HuH-7.5 (cell line): ENCODE measurements around the gene SLC1A5.
"Not testable (repeated sequence)": the region's sequence is repeated elsewhere in the genome, so short reads cannot be mapped to it uniquely, and the experiment has no call there.

ENCODE experiments used
- DNase-seq: peaks from one replicate; pipeline ENCODE4 v3.0.0; 2011; ENCODE audit warnings: low spot score

Gene SLC1A5

DNA sequence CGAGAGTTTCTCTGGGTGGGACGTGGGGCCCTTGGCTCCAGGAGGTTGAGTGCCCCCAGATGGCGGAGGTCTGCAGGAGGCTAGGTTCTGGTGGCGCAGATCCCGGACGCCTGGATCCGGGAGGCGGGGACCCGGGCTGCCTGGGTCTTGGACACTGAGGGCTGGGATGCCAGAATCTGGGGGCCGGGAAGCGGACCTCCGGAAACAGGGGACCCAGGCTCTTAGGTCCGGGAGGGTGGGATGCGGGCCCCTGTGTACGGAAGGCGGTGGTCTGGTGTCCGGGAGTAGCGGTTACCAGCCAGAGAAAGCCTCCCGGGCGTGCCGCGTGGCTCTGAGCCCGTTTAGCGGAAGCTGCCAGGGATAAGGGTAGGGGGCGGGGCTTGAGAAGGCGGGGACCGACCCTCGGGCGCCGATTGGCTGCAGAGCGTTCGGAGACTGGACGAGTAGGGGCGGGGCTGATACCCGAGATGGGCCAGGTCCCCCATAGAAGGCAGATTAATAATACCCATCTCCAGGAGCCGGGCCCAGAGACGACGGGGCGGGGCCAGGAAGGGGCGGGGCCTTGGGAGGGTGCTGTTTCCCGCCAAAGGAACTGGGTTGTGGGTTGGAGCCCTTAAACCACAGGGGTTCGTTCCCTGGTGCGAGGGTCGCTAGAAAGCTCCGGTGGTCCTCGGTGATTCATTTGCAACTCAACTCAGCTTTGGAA is at the start of gene SLC1A5:
Gene SLC1A5, minus strand, starts transcription at position 333 of the 706 bp plus-strand sequence. CDS start 629 bp downstream, outside the sequence.
- peak; percentile 97 for DNase-seq

GRCh38 chr19:46838160-46838559 is 49.8 kb upstream of the SLC1A5 start:
- no peak for DNase-seq

GRCh38 chr19:46834984-46835383 is 46.6 kb upstream of the SLC1A5 start:
- no peak for DNase-seq

DNA sequence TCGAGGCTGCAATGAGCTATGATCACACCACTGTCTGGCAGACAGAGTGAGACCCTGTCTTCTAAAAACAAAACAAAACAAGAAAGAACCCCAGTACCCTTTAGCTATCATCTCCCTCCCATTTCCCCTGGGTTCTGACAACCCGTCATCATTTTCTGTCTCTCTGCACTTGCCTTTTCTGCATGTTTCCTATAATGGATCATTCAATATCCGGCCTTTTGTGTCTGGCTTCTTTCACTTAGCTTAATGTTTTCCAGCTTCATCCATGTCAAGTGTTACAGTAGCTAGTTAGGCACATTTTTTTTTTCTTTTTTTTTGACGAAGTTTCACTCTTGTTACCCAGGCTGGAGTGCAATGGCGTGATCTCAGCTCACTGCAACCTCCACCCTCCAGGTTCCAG is 45.7 kb upstream of the SLC1A5 start:
- DNase-seq: no peak

GRCh38 chr19:46830864-46831263 is 42.5 kb upstream of the SLC1A5 start:
- DNase-seq: no peak

DNA sequence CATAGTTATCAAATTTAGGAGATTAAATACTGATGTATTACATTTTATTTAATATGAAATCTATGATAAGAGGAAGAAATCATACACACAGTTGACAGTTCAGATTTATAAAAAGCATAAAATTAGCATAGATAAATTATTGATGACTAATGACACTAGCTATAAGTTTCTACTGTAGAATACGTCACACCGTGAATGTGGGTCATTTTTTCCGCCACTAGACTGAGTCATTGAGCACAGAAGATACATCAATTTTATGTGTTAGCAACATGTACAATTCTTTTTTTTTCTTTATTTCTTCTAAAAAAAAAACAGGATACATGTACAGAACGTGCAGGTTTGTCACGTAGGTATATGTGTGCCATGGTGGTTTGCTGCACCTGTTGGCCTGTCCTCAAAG is 40.1 kb upstream of the SLC1A5 start:
- DNase-seq: no peak

GRCh38 chr19:46825731-46826055 is 37.3 kb upstream of the SLC1A5 start:
- DNase-seq: no peak

GRCh38 chr19:46824890-46825730 is 36.7 kb upstream of the SLC1A5 start:
- DNase-seq: no peak

DNA sequence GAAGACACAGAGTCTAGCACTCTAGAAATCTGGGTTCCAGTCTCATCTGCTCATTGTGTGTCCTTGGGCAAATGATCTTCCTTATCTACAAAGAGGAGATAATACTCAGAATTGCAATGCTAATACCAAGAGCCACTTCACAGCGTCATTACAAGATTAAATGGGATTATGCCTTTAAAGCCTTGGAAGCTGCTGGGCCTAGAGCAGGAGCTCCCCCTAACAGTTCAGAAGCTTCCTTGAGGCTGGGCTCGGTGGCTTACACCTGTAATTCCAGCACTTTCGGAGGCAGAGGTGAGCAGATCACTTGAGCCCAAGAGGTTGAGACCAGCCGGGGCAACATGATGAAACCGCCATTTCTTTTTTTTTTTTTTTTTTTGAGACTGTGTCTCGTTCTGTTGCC is 34.7 kb upstream of the SLC1A5 start:
- no peak for DNase-seq

DNA sequence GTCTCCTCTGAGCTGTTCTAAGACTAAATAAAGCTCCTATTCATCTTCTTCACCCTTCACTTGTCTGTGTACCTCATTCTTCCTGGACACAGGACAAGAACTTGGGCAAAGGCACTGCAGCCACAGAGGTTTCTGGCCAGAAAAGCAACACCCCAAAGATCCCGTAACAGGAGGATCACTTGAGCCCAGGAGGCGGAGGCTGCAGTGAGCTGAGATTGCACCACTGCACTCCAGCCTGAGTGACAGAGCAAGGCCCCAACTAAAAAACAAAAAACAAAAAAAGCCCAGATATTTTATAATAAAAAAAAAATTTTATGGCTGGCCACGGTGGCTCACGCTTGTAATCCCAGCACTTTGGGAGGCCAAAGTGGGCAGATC is 34.0 kb upstream of the SLC1A5 start:
- not testable (repeated sequence) for DNase-seq

GRCh38 chr19:46821512-46822409 is 33.4 kb upstream of the SLC1A5 start:
- no peak for DNase-seq

DNA sequence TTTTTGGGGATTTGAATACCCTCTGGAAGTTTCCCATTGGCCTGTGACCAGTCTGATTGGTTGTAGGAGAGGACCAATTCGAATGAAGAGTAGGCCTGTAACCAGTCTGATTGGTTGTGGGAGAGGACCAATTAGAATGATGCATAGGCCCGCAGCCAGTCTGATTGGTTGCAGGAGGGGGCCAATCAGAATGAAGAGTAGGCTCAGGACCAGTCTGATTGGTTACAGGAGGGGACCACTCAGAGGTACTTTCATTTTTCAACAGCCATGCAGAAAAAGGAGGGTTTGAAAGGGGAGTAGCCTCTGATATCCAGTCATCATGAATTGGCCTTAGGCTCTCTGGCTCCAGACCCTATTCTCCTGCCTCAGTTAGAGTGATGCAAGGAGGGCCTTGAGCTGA is 30.4 kb upstream of the SLC1A5 start:
- no peak for DNase-seq

DNA sequence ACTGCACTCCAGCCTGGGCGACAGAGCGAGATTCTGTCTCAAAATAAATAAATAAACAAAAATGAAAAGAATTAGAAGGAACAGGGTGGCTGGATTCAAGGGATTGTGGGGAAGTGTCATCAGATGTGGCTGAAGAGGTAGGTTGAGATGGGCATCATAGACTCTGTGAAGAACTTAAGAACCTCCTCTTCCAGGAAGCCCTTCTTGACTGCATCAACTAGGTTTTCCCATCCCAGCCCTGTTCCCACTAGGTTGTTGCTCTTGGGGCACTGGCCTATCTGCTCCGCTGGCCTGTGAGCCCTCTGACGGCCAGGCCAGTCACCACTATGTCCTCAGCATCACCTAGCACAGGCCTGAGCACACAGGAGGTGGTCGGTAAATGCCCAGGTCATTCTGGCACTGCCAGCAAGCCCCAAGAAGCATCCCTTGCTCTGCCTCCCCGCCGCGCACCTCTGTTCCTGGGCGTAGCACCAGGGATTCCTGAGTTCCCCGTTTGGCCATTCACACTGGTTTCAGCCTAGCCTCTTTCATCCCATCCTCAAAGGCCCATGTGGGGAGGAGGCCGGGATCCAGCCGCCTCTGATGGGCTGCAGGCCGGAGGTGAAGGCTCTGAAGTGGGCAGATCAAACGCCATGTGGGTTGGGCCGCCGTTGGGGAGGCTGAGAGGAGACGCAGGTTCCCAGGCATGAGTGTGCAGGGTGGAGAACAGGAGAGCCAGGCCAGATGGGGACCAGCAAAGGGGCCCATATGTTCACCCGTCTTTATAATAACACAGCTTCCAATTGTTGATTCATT is 27.6 kb upstream of the SLC1A5 start:
- DNase-seq: no peak

DNA sequence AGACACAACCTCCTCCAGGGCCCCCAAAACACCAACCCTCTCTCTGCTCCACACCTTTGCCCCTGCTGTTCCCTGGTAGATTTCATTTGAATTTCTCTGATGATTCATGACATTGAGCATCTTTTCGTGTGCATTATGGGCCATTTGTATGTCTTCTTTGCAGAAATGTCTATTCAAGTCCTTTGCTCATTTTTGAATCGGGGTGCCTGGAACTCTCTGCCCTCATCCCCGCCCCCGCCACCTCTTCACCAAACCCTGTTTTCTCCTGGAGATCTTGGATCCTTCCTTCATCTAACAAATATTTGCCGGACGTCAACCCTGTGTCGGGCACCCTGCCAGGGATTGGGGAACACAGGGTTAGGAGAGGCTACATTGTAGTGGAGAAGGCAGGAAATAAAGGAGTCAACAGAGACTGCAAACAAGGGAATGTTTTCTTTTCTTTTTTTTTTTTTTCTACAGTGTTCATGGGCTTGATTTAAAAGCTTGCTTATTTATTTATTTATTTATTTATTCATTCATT is 25.5 kb upstream of the SLC1A5 start:
- DNase-seq: peak; percentile 36

GRCh38 chr19:46812977-46813838 is 24.8 kb upstream of the SLC1A5 start:
- no peak for DNase-seq

DNA sequence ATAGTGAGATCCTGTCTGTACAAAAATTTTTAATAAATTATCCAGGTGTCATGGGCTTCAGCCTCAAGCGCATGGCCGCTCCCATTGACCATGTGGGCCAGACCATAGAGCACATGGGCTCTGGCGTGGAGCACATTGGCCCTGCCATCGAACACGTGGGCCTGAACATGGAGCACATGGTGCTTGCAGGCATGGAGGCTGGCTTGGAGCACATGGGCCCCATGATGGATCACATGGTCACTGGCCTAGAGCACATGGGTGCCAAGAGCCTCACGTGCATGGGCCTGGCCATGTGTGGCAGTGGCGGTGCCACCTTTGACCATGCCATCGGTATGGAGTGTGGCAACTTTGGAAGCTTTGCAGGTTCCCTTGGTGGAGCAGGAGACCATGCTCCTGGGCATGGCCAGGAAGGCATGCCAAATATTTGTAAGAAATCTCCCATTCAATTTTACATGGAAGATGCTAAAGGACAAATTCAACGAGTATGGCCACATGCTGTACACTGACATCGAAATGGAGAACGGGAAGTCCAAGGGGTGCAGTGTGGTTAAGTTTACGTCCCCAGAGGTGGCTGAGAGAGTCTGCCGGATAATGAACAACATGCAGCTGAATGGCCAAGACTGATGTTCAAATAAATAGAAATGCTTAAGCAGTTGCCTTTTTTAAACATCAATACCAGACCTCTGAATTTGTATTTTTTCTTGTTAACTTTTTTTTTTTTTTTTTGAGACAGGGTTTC is 21.3 kb upstream of the SLC1A5 start:
- DNase-seq: no peak

DNA sequence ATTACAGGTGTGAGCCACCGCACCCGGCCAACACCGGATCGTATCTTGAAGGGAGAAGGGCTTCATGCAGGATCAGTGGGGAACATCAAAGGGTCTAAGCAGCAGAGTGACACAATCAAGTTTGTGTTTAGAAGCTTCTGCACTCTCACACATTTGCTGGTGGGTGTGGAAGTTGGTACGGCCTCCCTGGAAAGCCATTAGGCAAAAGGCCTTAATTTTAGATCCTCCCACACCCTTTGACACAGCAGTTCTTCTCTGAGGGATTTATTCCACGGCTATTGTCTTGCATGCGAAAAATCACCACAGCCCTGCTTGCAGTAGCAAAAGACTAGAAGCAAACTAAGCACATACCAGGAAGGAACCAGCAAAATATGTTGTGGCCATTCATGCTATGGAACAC is 18.3 kb upstream of the SLC1A5 start:
- no peak for DNase-seq

DNA sequence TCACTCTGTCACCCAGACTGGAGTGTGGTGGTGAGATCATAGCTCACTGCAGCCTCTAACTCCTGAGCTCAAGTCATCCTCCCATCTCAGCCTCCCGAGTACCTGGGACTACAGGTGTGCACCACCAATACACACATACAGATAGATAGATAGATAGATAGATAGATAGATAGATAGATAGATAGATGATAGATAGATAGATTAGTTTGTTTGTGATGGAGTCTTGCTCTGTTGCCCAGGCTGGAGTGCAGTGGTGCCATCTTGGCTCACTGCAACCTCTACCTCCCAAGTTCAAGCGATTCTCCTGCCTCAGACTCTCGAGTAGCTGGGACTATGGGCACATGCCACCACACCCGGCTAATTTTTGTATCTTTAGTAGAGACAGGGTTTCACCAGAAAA is 16.0 kb upstream of the SLC1A5 start:
- not testable (repeated sequence) for DNase-seq

DNA sequence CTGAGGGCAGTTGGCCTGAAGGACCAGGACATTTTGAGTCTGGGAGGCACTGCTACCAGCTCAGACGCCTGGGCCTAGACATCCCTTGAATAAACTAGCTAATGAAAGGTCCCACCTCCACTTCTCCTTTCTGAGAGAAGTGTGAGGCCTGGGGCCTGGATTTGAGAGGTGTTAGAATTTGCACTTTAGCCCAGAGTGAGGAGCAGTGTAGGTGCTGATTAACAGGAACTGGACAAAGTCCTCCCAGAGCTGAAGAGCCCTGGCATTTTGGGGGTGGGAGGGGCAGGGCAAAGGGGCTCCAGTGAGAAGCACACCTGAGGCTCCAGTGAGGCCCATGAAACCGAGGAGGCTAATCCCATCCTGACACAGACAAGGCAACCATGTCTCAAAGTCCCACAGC is 15.2 kb upstream of the SLC1A5 start:
- no peak for DNase-seq

GRCh38 chr19:46802152-46802551 is 13.8 kb upstream of the SLC1A5 start:
- no peak for DNase-seq
